HG03354 (cell line): ENCODE results near the gene WDR27.
A peak's percentile ranks its signal among the peaks of the same experiment; 100 is the strongest.

Experiments
- ATAC-seq: cut with Tn5 transposase; IDR thresholded peaks from one replicate; pipeline ENCODE4 v1.9.1; 2021; ENCODE audit warnings: mild to moderate bottlenecking; ENCODE audit not compliant: unreplicated experiment, poor library complexity, severe bottlenecking

The WDR27 gene

GRCh38 chr6:169666441-169666840 is 35.4 kb downstream of the WDR27 start:
- ATAC-seq: no peak

GRCh38 chr6:169665289-169665688 is 36.5 kb downstream of the WDR27 start:
- ATAC-seq: no peak

GRCh38 chr6:169664227-169664626 is 37.6 kb downstream of the WDR27 start:
- no peak for ATAC-seq

- no peak for ATAC-seq
These were observed 38.4 kb downstream of the WDR27 start for GRCh38 chr6:169663468-169663867.

GRCh38 chr6:169661391-169661756 is 40.5 kb downstream of the WDR27 start:
- ATAC-seq: no peak

- no peak for ATAC-seq
These were observed 41.0 kb downstream of the WDR27 start for GRCh38 chr6:169660751-169661390.

GRCh38 chr6:169659820-169660610 is 41.8 kb downstream of the WDR27 start:
- no peak for ATAC-seq

GRCh38 chr6:169657284-169657610 is 44.6 kb downstream of the WDR27 start:
- ATAC-seq: no peak

GRCh38 chr6:169656546-169657283 is 45.1 kb downstream of the WDR27 start:
- no peak for ATAC-seq

GRCh38 chr6:169654598-169655391 is 47.0 kb downstream of the WDR27 start:
- ATAC-seq: peak; percentile 97

- ATAC-seq: no peak
These were observed 48.1 kb downstream of the WDR27 start for GRCh38 chr6:169653691-169654090.

- no peak for ATAC-seq
These were observed 48.9 kb downstream of the WDR27 start for GRCh38 chr6:169652896-169653295.

GRCh38 chr6:169651498-169651897 is 50.3 kb downstream of the WDR27 start:
- no peak for ATAC-seq

- no peak for ATAC-seq
These were observed 50.9 kb downstream of the WDR27 start for GRCh38 chr6:169650959-169651292.

GRCh38 chr6:169650241-169650958 is 51.4 kb downstream of the WDR27 start:
- ATAC-seq: no peak

- no peak for ATAC-seq
These were observed 53.2 kb downstream of the WDR27 start for GRCh38 chr6:169648617-169649016.

GRCh38 chr6:169648092-169648491 is 53.7 kb downstream of the WDR27 start:
- no peak for ATAC-seq

- no peak for ATAC-seq
These were observed 54.2 kb downstream of the WDR27 start for GRCh38 chr6:169647637-169648036.

GRCh38 chr6:169646906-169647567 is 54.8 kb downstream of the WDR27 start:
- ATAC-seq: no peak
